NCI-H2227 treated with DMSO at 0.1 percent for 48 hours (cell line): Measurements from ENCODE around the gene ABCA10.

Experiments used
- DNase-seq: peaks from one replicate; lab custom pipeline; 2025; lab: John Stamatoyannopoulos, UW

ABCA10 gene

GRCh38 chr17:69103557-69104233 is 124.9 kb downstream of the ABCA10 start:
- DNase-seq, result no peak

DNA sequence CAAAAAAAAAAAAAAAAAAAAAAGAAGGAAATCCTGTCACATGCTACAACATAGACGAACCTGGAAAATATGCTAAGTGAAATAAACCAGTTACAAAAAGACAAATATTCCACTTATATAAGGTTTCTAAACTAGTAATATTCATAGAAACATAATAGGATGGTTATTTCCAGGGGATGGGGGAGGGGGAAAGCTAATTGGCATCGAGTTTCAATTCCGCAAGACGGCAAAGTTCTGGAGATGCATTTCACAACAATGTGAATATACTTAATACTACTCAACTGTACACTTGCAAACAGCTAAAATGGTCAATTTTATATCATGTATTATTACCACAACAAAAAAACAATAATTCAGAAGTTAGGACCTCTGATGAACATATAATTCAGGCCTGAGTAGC is 130.0 kb downstream of the ABCA10 start:
- DNase-seq, result no peak
